GM23338 (cell line): ENCODE data around the gene LCN12.

Experiments
- EZH2 ChIP-seq: fragments of 200-600 bp; sonication (generic); IDR thresholded peaks from one replicate; pipeline ENCODE4 v1.8.0; 2017; ENCODE audit warnings: antibody characterized with exemption, mild to moderate bottlenecking, low read depth; ENCODE audit not compliant: unreplicated experiment
- EZH2phosphoT487 ChIP-seq: fragments of 200-600 bp; sonication (generic); IDR thresholded peaks from one replicate; pipeline ENCODE4 v1.8.1; 2018; ENCODE audit warnings: antibody characterized with exemption; ENCODE audit not compliant: unreplicated experiment
- TF ChIP-seq, protein P1 (sequence below), 2 experiments: fragments of 200-600 bp in 1 of 2; sonication (generic) in 1 of 2; conservative IDR thresholded peaks; 2 replicates each; pipeline versions ENCODE4 v1.5.1 to v1.6.1; 2016 to 2017; ENCODE audit warnings: antibody characterized with exemption in 2 of 2, low read depth in 2 of 2, mild to moderate bottlenecking in 2 of 2, moderate library complexity in 1 of 2

DNA sequence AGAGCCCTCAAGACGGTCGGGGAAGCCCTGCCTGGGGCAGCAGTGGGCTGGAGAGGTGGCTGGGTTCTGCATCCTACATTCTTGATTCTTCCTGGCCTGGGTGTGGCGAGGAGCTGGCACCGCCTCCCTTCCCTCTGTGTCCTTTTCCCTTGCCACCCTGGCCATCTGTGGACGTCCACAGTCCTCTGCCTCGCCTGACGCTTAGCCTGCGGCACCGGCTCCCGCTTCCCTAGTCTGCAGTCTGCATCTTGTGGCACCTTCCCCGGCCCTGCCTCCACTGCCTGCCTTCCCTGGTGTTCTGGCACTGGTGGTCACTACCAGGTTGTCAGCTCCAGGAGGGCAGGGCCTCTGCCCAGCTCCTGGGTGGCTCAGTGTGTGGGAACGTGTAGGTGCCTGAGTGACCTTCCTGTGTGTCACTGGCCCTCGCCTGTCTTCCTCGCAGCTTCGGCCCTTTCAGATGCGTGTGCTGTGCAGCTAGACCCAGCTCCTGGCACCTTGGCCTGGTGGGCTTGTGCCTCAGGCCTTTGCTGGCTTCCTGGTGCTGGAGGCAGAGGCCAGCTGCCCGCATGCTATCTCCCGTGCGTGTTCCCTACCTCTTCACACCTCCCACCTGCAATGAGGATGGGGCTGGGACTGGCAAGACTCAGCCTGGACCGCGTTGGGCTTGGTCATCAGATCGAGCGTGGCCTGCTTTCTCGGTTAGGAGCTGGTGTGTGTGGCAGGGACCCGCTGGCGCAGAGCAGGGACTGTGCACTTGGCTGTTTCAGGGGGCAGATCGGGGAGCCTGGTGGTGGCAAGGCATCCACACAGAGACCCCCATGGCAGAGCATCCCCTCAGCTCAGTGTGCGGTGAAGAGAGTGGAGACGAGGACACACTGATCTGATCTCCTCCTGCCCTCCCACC lies 44.8 kb upstream of the LCN12 start:
- TF ChIP-seq, protein P1, sequence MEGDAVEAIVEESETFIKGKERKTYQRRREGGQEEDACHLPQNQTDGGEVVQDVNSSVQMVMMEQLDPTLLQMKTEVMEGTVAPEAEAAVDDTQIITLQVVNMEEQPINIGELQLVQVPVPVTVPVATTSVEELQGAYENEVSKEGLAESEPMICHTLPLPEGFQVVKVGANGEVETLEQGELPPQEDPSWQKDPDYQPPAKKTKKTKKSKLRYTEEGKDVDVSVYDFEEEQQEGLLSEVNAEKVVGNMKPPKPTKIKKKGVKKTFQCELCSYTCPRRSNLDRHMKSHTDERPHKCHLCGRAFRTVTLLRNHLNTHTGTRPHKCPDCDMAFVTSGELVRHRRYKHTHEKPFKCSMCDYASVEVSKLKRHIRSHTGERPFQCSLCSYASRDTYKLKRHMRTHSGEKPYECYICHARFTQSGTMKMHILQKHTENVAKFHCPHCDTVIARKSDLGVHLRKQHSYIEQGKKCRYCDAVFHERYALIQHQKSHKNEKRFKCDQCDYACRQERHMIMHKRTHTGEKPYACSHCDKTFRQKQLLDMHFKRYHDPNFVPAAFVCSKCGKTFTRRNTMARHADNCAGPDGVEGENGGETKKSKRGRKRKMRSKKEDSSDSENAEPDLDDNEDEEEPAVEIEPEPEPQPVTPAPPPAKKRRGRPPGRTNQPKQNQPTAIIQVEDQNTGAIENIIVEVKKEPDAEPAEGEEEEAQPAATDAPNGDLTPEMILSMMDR (conservative IDR thresholded peaks at IDR 0.05; ENCODE audit: low read depth in 2 of 2), result no peak
- no peak for TF ChIP-seq EZH2
- TF ChIP-seq EZH2phosphoT487, result no peak
